Measurements from ENCODE around the gene AZI2. TPM values are rescaled to one million over a fixed set of nuclear protein-coding genes. Genes with fewer than 3 reads are reported as not detected.

AZI2 gene
- total and polyA plus RNA-seq, 9 of the 15 experiments (the other 6 are each of a cell fraction or from before 2014, with no cell fraction given), result 28.5 to 96.3 (median 70.2) TPM

GRCh38 chr3:28299705-28300104 lies 48.9 kb downstream of the AZI2 start:
- no peak for DNase-seq (ENCODE audit: extremely low read depth in 1 of 4, low spot score in 3 of 4)
- no peak overlapping the region for H3K4me3 ChIP-seq
- no peaks in the 10 kb centered on the region for H3K27me3 ChIP-seq (ENCODE audit: control insufficient read depth in 2 of 2, insufficient read depth in 2 of 2, low read length in 2 of 2)
- no peak overlapping the region for H3K4me2 ChIP-seq (ENCODE audit: insufficient read depth, low read length)
- BruUV-seq (replicated peaks), result no TSS peak
- no peak overlapping the region for H2AFZ ChIP-seq (ENCODE audit: low read depth, low read length)
- no peak for TF ChIP-seq TAF1 (IDR thresholded peaks at IDR 0.05; ENCODE audit: control insufficient read depth, extremely low read depth, insufficient read depth, low read length, severe bottlenecking)
- TF ChIP-seq NCOR1 (IDR thresholded peaks at IDR 0.05), result no peak
- TF ChIP-seq NBN (IDR thresholded peaks at IDR 0.05; ENCODE audit: low read depth), result no peak
- TF ChIP-seq TFAP4 (CRISPR knock-in tag; IDR thresholded peaks at IDR 0.05; ENCODE audit: borderline replicate concordance), result no peak
- no peak for TF ChIP-seq CBFA2T2 (conservative IDR thresholded peaks at IDR 0.05)
- TF ChIP-seq ILK (tag; IDR thresholded peaks at IDR 0.05; ENCODE audit: borderline replicate concordance, low read depth), result no peak
- TF ChIP-seq SFPQ (IDR thresholded peaks at IDR 0.05; ENCODE audit: low read depth, low read length), result no peak
- TF ChIP-seq TBP (optimal IDR thresholded peaks at IDR 0.05; ENCODE audit: low read depth, low read length), result no peak
- TF ChIP-seq ETS1 (conservative IDR thresholded peaks at IDR 0.05; ENCODE audit: control insufficient read depth, low read depth, low read length), result no peak
- no peak for TF ChIP-seq U2AF1 (optimal IDR thresholded peaks at IDR 0.05; ENCODE audit: low read depth, low read length)
- POLR2A ChIA-PET, result no interaction called here
- H4K20me1 ChIP-seq (replicated peaks; ENCODE audit: control insufficient read depth, insufficient read depth, low read length), result no peaks in the 10 kb centered on the region
- 81% methylated on average over 1 of the region's 1 CpG for WGBS (ENCODE audit: insufficient coverage, low coverage, missing lambda C conversion rate)
- intact Hi-C loops (cut with micrococcal nuclease) (no loop called here), in situ Hi-C loops (cut with MboI) (no loop called here)
- no peak for ATAC-seq
- H3K36me3 ChIP-seq (ENCODE audit: control insufficient read depth, insufficient read depth, low read length), result peaks cover 10% of the 10 kb centered on the region; the same call in 1 of the 3 replicates
- H3K79me2 ChIP-seq (ENCODE audit: control insufficient read depth, insufficient read depth, low read length), result no peaks in the 10 kb centered on the region
- CTCF ChIA-PET (ENCODE audit: low intra/inter-chr PET ratio), result no interaction called here
- no peak overlapping the region for H3K27ac ChIP-seq (ENCODE audit: extremely low read depth, low read depth, low read length)
- H3K4me1 ChIP-seq (replicated peaks in 1 of 2; ENCODE audit: control insufficient read depth in 2 of 2, insufficient read depth in 2 of 2, low read length in 2 of 2), result no peaks in the 10 kb centered on the region
- H3K9me1 ChIP-seq (ENCODE audit: control insufficient read depth, insufficient read depth, low read length), result no peaks in the 10 kb centered on the region
- FAIRE-seq, result no peak
- H3K9ac ChIP-seq (ENCODE audit: insufficient read depth in 1 of 2, low read depth in 2 of 2, low read length in 2 of 2), result no peak overlapping the region
- H3K9me3 ChIP-seq (replicated peaks; ENCODE audit: control insufficient read depth, insufficient read depth, low read depth, low read length), result no peaks in the 10 kb centered on the region

All from K562 (cell line).